Cardiac muscle cell (in vitro differentiated cells and primary cell): ENCODE results near the gene SELENOW. TPM values are rescaled to one million over a fixed set of nuclear protein-coding genes. Genes with fewer than 3 reads are reported as not detected.
A peak's percentile ranks its signal among the peaks of the same experiment; 100 is the strongest.
"Not testable (repeated sequence)": the region's sequence is repeated elsewhere in the genome, so short reads cannot be mapped to it uniquely, and the experiment has no call there.

Experiments used
- DNase-seq, 2 donors: peaks; one replicate each; pipeline versions ENCODE4 v3.0.0 to v3.0.0-alpha.2; 2010 to 2017; ENCODE audit warnings: low read depth in 1 of 2, low spot score in 1 of 2
- H3K27ac ChIP-seq: fragments of 200-600 bp; sonication (generic); 2 replicates; pipeline ENCODE4 v1.5.1; 2016
- H3K27me3 ChIP-seq: fragments of 200-600 bp; sonication (generic); 2 replicates; pipeline ENCODE4 v1.6.0; 2016; ENCODE audit warnings: control low read depth
- H3K36me3 ChIP-seq: fragments of 200-600 bp; sonication (generic); 2 replicates; pipeline ENCODE4 v1.5.1; 2016; ENCODE audit warnings: control low read depth
- H3K4me1 ChIP-seq: fragments of 200-600 bp; sonication (generic); 2 replicates; pipeline ENCODE4 v1.8.1; 2017; ENCODE audit warnings: low read depth, mild to moderate bottlenecking, mixed run types
- H3K4me3 ChIP-seq: fragments of 200-600 bp; sonication (generic); 2 replicates; pipeline ENCODE4 v1.5.1; 2016; ENCODE audit warnings: mild to moderate bottlenecking
- H3K9me3 ChIP-seq: fragments of 200-600 bp; sonication (generic); 2 replicates; pipeline ENCODE4 v1.5.1; 2017; ENCODE audit warnings: low read depth, mild to moderate bottlenecking, control low read depth
- polyA plus RNA-seq: library from polyadenylated mRNA; unstranded; fragments of >200 nt; fragmentation: Nextera tagmentation; extraction: Ambion mirVana; gene quantifications from 2 replicates; pipeline ENCODE4 v1.2.1, GENCODE V29; 2016
- total RNA-seq: library from RNA; depleted of rRNA; stranded (reverse); fragments of >200 nt; gene quantifications from 2 replicates; pipeline ENCODE4 v1.2.3, GENCODE V29; 2016
- TF ChIP-seq, protein P1 (sequence below): IDR thresholded peaks from 2 replicates; pipeline ENCODE4 v1.5.1; 2012; ENCODE audit warnings: low read depth, mild to moderate bottlenecking, low read length

The SELENOW gene
- total and polyA plus RNA-seq, 2 experiments from 2014 or later: 1,194 to 2,152 TPM

DNA sequence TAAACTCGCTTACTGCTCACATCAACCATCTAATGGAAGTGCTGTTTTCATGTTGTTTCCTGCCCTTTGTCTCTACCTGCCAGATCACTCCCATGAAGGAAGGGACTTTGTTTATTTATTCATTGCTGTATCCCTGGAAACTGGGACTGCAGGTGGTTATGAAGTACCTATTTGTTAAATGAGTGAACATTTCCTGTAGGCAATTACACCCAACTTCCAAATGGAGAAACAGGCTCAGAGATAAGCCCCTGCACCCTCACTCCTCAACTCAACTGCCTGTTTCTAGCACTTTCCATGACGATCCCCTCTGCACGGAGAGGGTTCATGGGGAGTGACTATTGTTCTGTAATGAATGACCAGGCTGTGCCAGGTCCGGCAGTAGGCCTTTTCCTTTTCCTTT is 1.9 kb upstream of the SELENOW start:
- no peak overlapping the region for H3K27ac ChIP-seq
- H3K4me3 ChIP-seq: no peak overlapping the region
- H3K27me3 ChIP-seq: no peaks in the 10 kb centered on the region
- DNase-seq: no peak
- peaks cover 10% of the 10 kb centered on the region for H3K36me3 ChIP-seq
- H3K9me3 ChIP-seq: no peaks in the 10 kb centered on the region
- H3K4me1 ChIP-seq: peaks cover 11% of the 10 kb centered on the region
- TF ChIP-seq, protein P1, sequence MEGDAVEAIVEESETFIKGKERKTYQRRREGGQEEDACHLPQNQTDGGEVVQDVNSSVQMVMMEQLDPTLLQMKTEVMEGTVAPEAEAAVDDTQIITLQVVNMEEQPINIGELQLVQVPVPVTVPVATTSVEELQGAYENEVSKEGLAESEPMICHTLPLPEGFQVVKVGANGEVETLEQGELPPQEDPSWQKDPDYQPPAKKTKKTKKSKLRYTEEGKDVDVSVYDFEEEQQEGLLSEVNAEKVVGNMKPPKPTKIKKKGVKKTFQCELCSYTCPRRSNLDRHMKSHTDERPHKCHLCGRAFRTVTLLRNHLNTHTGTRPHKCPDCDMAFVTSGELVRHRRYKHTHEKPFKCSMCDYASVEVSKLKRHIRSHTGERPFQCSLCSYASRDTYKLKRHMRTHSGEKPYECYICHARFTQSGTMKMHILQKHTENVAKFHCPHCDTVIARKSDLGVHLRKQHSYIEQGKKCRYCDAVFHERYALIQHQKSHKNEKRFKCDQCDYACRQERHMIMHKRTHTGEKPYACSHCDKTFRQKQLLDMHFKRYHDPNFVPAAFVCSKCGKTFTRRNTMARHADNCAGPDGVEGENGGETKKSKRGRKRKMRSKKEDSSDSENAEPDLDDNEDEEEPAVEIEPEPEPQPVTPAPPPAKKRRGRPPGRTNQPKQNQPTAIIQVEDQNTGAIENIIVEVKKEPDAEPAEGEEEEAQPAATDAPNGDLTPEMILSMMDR: no peak

DNA sequence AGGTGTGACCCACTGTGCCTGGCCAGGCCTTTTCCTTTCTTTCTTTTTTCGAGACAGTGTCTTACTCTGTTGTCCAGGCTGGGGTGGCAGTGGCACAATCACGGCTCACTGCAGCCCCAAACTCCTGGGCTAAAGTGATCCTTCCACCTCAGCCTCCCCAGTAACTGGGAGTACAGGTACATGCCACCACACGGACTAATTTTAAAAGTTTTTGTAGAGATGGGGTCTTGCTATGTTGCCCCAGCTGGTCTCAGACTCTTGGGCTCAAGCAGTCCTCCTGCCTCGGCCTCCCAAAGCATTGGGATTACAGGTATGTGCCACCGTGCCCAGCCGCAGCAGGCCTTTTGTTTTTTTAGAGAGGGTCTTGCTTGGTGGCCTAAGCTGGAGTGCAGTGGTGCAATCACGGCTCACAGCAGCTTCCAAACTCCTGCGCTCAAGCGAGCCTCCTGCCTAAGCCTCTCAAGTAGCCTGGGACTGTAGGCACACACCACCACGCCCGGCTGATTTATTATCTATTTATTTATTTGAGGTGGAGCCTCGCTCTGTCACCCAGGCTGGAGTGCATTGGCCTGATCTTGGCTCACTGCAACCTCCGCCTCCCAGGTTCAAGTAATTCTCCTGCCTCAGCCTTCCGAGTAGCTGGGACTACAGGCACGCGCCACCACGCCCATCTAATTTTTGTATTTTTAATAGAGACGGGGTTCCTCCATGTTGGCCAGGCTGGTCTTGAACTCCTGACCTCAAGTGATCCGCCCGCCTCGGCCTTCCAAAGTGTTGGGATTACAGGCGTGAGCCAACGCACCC is 1.1 kb upstream of the SELENOW start:
- Histone ChIP-seq H3K4me1 (peaks cover 11% of the 10 kb centered on the region), H3K36me3 (peaks cover 17% of the 10 kb centered on the region), H3K27ac (peak overlapping the region; percentile 100), H3K4me3 (peak overlapping the region; percentile 68)
- not testable (repeated sequence) for H3K27me3 ChIP-seq, DNase-seq, H3K9me3 ChIP-seq

DNA sequence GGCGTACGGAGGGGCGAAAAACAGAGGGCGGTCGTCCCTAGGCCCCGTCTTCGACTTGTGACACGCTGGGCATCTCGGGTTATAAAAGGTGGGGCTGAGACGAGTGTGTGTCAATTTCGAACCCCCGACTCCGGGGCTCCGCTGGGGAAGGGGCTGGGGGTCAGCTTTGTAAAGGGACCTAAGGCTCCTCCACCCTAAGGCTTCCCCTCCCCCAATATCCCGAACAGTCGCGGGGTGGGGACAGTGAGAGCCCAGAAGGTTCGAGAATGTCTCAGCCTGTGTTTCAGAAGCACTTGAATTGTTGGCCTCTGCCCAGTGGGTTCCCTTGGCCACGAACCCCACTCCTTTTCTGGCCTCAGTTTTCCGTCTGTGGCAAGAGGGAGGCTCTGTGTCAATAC is 450 bp downstream of the SELENOW start:
- Histone ChIP-seq H3K27me3 (no peaks in the 10 kb centered on the region), H3K4me1 (peaks cover 11% of the 10 kb centered on the region), H3K9me3 (no peaks in the 10 kb centered on the region), H3K4me3 (peak overlapping the region; percentile 68), H3K27ac (peak overlapping the region; percentile 100), H3K36me3 (peaks cover 29% of the 10 kb centered on the region)
- DNase-seq: peak; percentile 22 to 24
- TF ChIP-seq, protein P1: no peak

DNA sequence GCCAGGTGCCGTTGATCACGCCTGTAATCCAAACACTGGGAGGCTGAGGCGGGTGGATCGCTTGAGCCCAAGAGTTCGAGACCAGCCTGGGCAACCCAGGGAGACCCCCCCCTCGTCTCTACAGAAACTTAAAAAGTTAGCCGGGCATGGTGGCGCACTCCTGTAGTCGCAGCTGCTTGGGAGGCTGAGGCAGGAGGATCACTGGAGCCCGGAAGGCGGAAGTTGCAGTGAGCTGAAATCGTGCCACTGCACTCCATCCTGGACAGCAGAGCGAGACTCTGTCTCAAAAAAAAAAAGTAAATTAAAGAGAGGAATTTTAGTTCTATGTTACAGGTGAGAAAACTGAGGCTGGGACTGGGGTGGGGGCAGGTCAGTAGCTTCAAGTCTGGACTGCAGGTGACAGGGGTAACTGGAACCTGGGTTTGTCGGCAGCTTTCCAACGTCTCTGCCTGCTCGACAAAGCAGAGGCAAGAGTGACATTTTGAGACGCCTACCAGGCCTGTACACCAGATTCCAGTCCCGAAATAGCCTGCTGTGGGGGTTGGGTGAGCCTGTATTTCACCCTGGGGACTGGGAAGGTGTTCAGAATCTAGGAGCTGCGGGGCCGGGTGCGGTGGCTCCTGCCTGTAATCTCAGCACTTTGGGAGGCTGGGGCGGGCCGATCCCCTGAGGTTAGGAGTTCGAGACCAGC is 1.2 kb downstream of the SELENOW start:
- peak in 1 of 2 donors; percentile 94 for DNase-seq
- TF ChIP-seq, protein P1: no peak
- Histone ChIP-seq H3K27ac (peak overlapping the region; percentile 100), H3K36me3 (peaks cover 37% of the 10 kb centered on the region), H3K4me1 (peaks cover 11% of the 10 kb centered on the region), H3K27me3 (no peaks in the 10 kb centered on the region), H3K4me3 (peak overlapping the region; percentile 68), H3K9me3 (no peaks in the 10 kb centered on the region)

DNA sequence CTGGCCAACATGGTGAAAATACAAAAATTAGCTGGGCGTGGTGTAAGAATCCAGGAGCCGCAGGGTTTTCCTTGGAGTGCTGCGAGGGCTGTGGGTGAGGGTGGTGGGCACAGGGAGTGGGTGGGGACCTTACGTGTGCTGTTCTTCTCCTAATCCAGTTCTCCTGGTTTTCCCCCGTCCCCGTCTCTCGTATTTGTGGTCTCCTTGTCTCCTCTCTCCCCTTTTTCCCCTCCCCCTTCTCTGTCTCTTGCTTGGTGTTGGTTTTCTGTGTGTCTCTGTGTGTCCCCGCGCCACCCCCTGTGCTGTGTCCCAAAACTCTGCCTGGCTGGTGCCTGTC is 1.7 kb downstream of the SELENOW start:
- Histone ChIP-seq H3K27me3 (no peaks in the 10 kb centered on the region), H3K4me1 (peaks cover 11% of the 10 kb centered on the region), H3K27ac (peak overlapping the region; percentile 100), H3K9me3 (no peaks in the 10 kb centered on the region), H3K36me3 (peaks cover 38% of the 10 kb centered on the region), H3K4me3 (peak overlapping the region; percentile 68)
- DNase-seq: no peak
- TF ChIP-seq, protein P1: no peak
